K562 (cell line): ENCODE measurements around the gene RNASE2. TPM values are rescaled to one million over a fixed set of nuclear protein-coding genes. Genes with fewer than 3 reads are reported as not detected.
A peak's percentile ranks its signal among the peaks of the same experiment; 100 is the strongest.
"Not testable (repeated sequence)": the region's sequence is repeated elsewhere in the genome, so short reads cannot be mapped to it uniquely, and the experiment has no call there.

Experiments
- ATAC-seq: fragments of 200-7000 bp; cut with Tn5 transposase; 3 replicates; pipeline ENCODE4 v1.9.1; 2020; ENCODE audit warnings: moderate library complexity
- BruUV-seq: library from RNA; stranded (reverse); fragments of 400-500 nt; replicated peaks from 2 replicates; lab custom pipeline; 2021; lab: Mats Ljungman, UMichigan
- CTCF ChIA-PET: fragments of 300-600 bp; formaldehyde crosslinking; extraction: SDS; loops from one replicate; lab custom pipeline; 2021; ENCODE audit warnings: low intra/inter-chr PET ratio; lab: Yijun Ruan, JAX
- POLR2A ChIA-PET: fragments of 300-600, 350-650 bp; sonication (Branson Sonifier 250); formaldehyde crosslinking; extraction: SDS; loops from one replicate; lab custom pipeline; 2021; ENCODE audit warnings: antibody characterized with exemption, inconsistent platforms; lab: Yijun Ruan, JAX
- DNase-seq, 4 experiments: peaks; one replicate each; pipeline versions ENCODE4 v3.0.0 to v3.0.0-alpha.2; 2011 to 2018; ENCODE audit warnings: low spot score in 3 of 4, mixed read lengths in 3 of 4; ENCODE audit errors: extremely low read depth in 1 of 4
- FAIRE-seq: peaks from 2 replicates; lab custom pipeline; 2011; peaks lifted over from hg19 to GRCh38; lab: Jason Lieb, UNC
- H2AFZ ChIP-seq: 2 replicates; pipeline ENCODE4 v1.6.0; 2011; ENCODE audit warnings: low read depth, low read length, control low read depth, inconsistent platforms
- H3K27ac ChIP-seq: fragments of 200-600 bp; 3 replicates; pipeline ENCODE4 v1.8.0; 2011; ENCODE audit warnings: low read depth, mild to moderate bottlenecking, control low read depth, inconsistent platforms, low read length, moderate library complexity, mixed read lengths; ENCODE audit errors: extremely low read depth
- H3K27me3 ChIP-seq, 2 experiments: fragments of 300-600 bp in 1 of 2; 2 replicates in 1 of 2; 3 replicates in 1 of 2; pipeline versions ENCODE4 v1.6.0 to v1.8.0; 2011; ENCODE audit warnings: inconsistent platforms in 2 of 2, low read length in 2 of 2, mild to moderate bottlenecking in 1 of 2, mixed read lengths in 1 of 2, moderate library complexity in 1 of 2; ENCODE audit not compliant: control insufficient read depth in 2 of 2, insufficient read depth in 2 of 2
- H3K36me3 ChIP-seq: fragments of 300-600 bp; 3 replicates; pipeline ENCODE4 v1.8.0; 2011; ENCODE audit warnings: mild to moderate bottlenecking, low read length, inconsistent platforms; ENCODE audit not compliant: control insufficient read depth, insufficient read depth
- H3K4me1 ChIP-seq, 2 experiments: fragments of 200-600 bp in 1 of 2; replicated peaks in 1 of 2; 2 replicates in 1 of 2; 3 replicates in 1 of 2; pipeline versions ENCODE4 v1.5.1 to v1.8.0; 2011; ENCODE audit warnings: inconsistent platforms in 2 of 2, low read length in 2 of 2, mild to moderate bottlenecking in 1 of 2, mixed read lengths in 1 of 2, moderate library complexity in 1 of 2; ENCODE audit not compliant: control insufficient read depth in 2 of 2, insufficient read depth in 2 of 2
- H3K4me2 ChIP-seq: 2 replicates; pipeline ENCODE4 v1.6.1; 2011; ENCODE audit warnings: low read length, control low read depth, inconsistent platforms, mixed read lengths; ENCODE audit not compliant: insufficient read depth
- H3K4me3 ChIP-seq: fragments of 200-600 bp; sonication (generic), shearing (Covaris generic); 2 replicates; pipeline ENCODE4 v1.5.1; 2016; ENCODE audit warnings: control low read depth, inconsistent platforms
- H3K79me2 ChIP-seq: fragments of 200-600 bp; 3 replicates; pipeline ENCODE4 v1.8.0; 2011; ENCODE audit warnings: low read length, inconsistent platforms; ENCODE audit not compliant: control insufficient read depth, insufficient read depth
- H3K9ac ChIP-seq, 2 experiments: 2 replicates each; pipeline versions ENCODE4 v1.6.0 to v1.6.1; 2011; ENCODE audit warnings: low read depth in 2 of 2, low read length in 2 of 2, control low read depth in 1 of 2, inconsistent platforms in 1 of 2, mild to moderate bottlenecking in 1 of 2, mixed read lengths in 1 of 2; ENCODE audit not compliant: insufficient read depth in 1 of 2
- H3K9me1 ChIP-seq: one replicate; pipeline ENCODE4 v1.6.0; 2011; ENCODE audit warnings: inconsistent platforms, mild to moderate bottlenecking, low read length, moderate library complexity; ENCODE audit not compliant: control insufficient read depth, insufficient read depth
- H3K9me3 ChIP-seq: replicated peaks from 2 replicates; pipeline ENCODE4 v1.5.1; 2011; ENCODE audit warnings: low read depth, low read length, inconsistent platforms; ENCODE audit not compliant: control insufficient read depth, insufficient read depth
- H4K20me1 ChIP-seq: replicated peaks from 2 replicates; pipeline ENCODE4 v1.6.1; 2011; ENCODE audit warnings: low read length, inconsistent platforms, mixed read lengths; ENCODE audit not compliant: control insufficient read depth, insufficient read depth
- SPI1 ChIP-seq: IDR thresholded peaks from 2 replicates; pipeline ENCODE4 v1.6.1; 2011; ENCODE audit warnings: low read depth, low read length, control low read depth, borderline replicate concordance
- WGBS: fragments of 100-300 bp; shearing (Covaris generic); methylation state at CpG from one replicate; pipeline ENCODE4 v1.1.6; 2016; ENCODE audit warnings: low coverage, mixed read lengths; ENCODE audit not compliant: insufficient coverage; ENCODE audit errors: missing lambda C conversion rate; 5-methylcytosine and 5-hydroxymethylcytosine counted together
- in situ Hi-C: fragments of 300-500 bp; cut with MboI; formaldehyde crosslinking; loops from 4 replicates; pipeline ENCODE4 v1.15.0; 2018; ENCODE audit warnings: inconsistent platforms, mixed read lengths
- intact Hi-C: fragments of 100-400 bp; cut with micrococcal nuclease; formaldehyde crosslinking; loops from 2 replicates; pipeline ENCODE4 v1.14.2; 2022
- polyA plus RNA-seq, 8 experiments: library from polyadenylated mRNA; depleted of rRNA in 4 of 8; stranded (reverse) in 5 of 8; unstranded in 3 of 8; fragments of >200 nt; fragmentation: Nextera tagmentation in 2 of 8; fragmentation: Illumina TruSeq in 1 of 8; extraction: Ambion mirVana in 2 of 8; extraction: Trizol in 1 of 8; gene quantifications; 2 replicates each; pipeline versions ENCODE4 v1.2.1 to v1.2.3, GENCODE V29; 2011 to 2014; ENCODE audit warnings: inconsistent platforms in 1 of 8, missing spikeins in 1 of 8
- total RNA-seq, 7 experiments: library from RNA; depleted of rRNA in 6 of 7; stranded (reverse); fragments of >200 nt in 6 of 7; fragmentation: Illumina TruSeq in 2 of 7; extraction: Trizol in 2 of 7; gene quantifications; 2 replicates each; pipeline versions ENCODE4 v1.2.1 to v1.2.3, GENCODE V29; 2011 to 2021; ENCODE audit warnings: low replicate concordance in 1 of 7

RNASE2 gene
- total and polyA plus RNA-seq, 9 of the 15 experiments (the other 6 are each of a cell fraction or from before 2014, with no cell fraction given), result not detected

DNA sequence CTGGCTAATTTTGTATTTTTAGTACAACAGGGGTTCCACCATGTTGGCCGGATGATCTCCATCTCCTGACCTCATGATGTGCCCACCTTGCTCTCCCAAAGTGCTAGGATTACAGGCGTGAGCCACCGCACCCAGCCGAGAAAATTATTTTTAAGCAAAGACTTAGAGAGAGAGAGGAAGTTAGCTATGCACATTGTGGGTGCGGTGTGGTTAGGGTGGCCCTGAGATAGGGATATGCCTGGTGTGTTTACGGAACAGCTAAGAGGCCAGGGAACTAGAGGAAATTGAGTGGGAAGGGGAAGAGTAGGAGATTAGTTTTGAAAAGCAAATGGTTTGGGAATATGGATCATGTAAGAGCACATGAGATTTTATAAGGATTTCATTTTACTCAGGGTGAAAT is 10.1 kb upstream of the RNASE2 start:
- BruUV-seq, H3K4me3 ChIP-seq, H2AFZ ChIP-seq, FAIRE-seq: not testable (repeated sequence)
- peak; percentile 15; the same call in 1 of the 2 replicates for TF ChIP-seq SPI1
- TF ChIP-seq, all 486 proteins: peak for 1; not testable (repeated sequence) for 485
- H3K27ac ChIP-seq, H3K4me2 ChIP-seq, H3K9me1 ChIP-seq, H3K9ac ChIP-seq, H3K79me2 ChIP-seq, in situ Hi-C loops, CTCF ChIA-PET, ATAC-seq, H3K4me1 ChIP-seq, H3K9me3 ChIP-seq, DNase-seq, H3K36me3 ChIP-seq, POLR2A ChIA-PET, H4K20me1 ChIP-seq, intact Hi-C loops, H3K27me3 ChIP-seq: not testable (repeated sequence)
- WGBS, result 0% methylated on average over 6 of the region's 6 CpGs

DNA sequence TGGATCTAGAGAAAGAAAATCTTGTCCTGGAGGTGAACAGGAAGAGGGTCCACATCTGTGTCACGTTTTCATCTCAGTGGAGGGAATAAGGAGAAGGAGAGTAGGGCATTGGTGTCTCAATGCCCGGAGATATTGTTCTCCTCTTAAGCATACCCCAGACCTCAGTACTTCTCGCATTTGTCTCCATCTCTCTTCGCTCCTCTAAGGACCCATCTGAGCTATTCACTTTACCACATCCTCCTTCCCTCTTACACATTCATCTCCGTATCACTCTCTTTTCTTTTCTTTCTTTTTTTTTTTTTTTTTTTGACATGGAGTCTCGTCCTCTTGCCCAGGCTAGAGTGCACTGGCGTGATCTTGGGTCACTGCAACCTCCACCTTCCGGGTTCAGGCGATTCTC is 8.6 kb upstream of the RNASE2 start:
- not testable (repeated sequence) for H3K79me2 ChIP-seq

GRCh38 chr14:20955538-20955873 is 219 bp downstream of the RNASE2 start:
- H2AFZ ChIP-seq, CTCF ChIA-PET, H3K27ac ChIP-seq, ATAC-seq, H3K4me3 ChIP-seq, H3K27me3 ChIP-seq, H3K79me2 ChIP-seq, H3K4me1 ChIP-seq, H3K4me2 ChIP-seq, H3K9me1 ChIP-seq, H3K9ac ChIP-seq, H4K20me1 ChIP-seq, DNase-seq, intact Hi-C loops, H3K9me3 ChIP-seq, POLR2A ChIA-PET, H3K36me3 ChIP-seq, FAIRE-seq, BruUV-seq: not testable (repeated sequence)
- WGBS, result 12% methylated on average over 5 of the region's 5 CpGs
- in situ Hi-C loops, result loop anchor here (5.0 to 25.0 kb wide), 2 partner anchors 83 to 243 kb away; no protein-coding TSS in a partner anchor

More for the DNA sequence above, 8.6 kb upstream of the RNASE2 start:
- peak; percentile 29 for FAIRE-seq
- intact Hi-C loops, H4K20me1 ChIP-seq, in situ Hi-C loops, H3K4me1 ChIP-seq, CTCF ChIA-PET, H3K9me1 ChIP-seq, H3K27me3 ChIP-seq, H3K4me2 ChIP-seq, H2AFZ ChIP-seq, H3K4me3 ChIP-seq, H3K27ac ChIP-seq, DNase-seq, H3K9me3 ChIP-seq, ATAC-seq, H3K36me3 ChIP-seq, BruUV-seq, H3K9ac ChIP-seq, POLR2A ChIA-PET: not testable (repeated sequence)
- no CpG with 5 or more reads among the region's 9 CpGs for WGBS
